HG03442 (cell line): ENCODE measurements around the gene SRPK2.
"Not testable (repeated sequence)": the region's sequence is repeated elsewhere in the genome, so short reads cannot be mapped to it uniquely, and the experiment has no call there.

Source experiments
- ATAC-seq: cut with Tn5 transposase; IDR thresholded peaks from one replicate; pipeline ENCODE4 v1.9.1; 2021; ENCODE audit warnings: mild to moderate bottlenecking, moderate library complexity; ENCODE audit not compliant: unreplicated experiment

SRPK2 gene

DNA sequence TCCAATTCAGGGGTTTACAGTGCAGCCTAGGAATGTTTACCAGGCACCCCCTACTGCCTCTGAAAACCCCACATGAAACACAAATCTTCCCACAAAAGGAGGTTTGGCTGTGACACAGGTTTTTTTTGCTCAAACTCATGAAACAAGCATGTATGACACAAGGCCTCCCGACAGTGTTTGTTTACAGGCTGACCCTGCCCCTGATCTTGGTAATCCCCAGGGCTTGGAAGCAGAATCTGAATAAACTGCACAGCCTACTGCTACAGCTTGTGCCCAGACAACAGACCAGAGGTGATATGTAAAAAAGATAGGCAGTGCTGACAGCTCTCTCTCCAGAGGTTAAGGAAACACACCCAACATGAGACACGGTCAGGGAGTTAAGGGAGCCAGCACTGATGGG lies 190.5 kb downstream of the SRPK2 start:
- no peak for ATAC-seq

DNA sequence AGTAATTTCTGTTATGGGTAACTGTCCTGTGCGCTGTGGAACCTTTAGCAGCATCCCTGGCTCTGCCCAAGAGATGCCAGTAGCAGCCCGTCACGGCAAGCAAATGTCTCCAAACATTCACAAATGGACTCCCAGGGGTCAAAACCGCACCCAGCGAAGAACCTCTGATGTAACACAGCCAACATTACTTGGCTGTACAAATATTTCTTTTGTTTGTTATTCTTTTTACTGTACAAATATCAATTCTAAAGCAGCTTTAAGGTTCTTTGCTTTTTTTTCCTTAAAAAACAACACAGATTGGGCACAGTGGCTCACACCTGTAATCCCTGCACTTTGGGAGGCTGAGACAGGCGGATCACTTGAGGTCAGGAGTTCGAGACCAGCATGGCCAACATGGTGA lies 192.2 kb downstream of the SRPK2 start:
- ATAC-seq, result no peak

DNA sequence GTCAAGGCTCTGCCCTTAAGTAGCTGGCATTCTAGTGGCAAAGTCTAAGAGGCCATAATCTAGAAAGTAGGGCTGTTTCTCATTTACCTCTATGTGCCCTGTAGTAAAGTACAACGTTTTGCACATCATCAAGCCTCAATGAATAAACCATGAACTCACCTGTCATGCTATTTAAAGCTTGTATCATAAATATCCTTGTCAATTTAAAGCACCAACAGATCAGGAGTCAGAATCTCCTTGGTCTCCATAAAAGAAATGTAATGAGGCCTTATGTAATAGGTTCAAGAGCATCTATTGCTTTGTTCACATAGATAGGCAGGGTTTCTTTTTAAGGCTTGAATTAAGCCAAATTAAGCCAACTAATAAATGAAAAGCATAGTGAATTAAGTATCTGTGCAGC lies 192.8 kb downstream of the SRPK2 start:
- no peak for ATAC-seq

DNA sequence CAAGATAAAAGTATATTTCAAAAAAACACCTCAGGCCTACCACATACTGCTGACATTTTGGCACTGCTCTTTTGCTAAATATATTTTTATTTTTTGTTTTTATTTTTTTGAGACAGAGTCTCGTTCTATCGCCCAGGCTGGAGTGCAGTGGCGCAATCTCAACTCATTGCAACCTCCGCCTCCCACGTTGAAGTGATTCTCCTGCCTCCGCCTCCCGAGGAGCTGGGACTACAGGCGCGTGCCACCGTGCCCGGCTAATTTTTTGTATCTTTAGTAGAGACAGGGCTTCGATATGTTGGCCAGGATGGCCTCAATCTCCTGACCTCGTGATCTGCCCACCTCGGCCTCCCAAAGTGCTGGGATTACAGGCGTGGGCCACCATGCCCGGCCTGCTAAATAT lies 193.8 kb downstream of the SRPK2 start:
- not testable (repeated sequence) for ATAC-seq

DNA sequence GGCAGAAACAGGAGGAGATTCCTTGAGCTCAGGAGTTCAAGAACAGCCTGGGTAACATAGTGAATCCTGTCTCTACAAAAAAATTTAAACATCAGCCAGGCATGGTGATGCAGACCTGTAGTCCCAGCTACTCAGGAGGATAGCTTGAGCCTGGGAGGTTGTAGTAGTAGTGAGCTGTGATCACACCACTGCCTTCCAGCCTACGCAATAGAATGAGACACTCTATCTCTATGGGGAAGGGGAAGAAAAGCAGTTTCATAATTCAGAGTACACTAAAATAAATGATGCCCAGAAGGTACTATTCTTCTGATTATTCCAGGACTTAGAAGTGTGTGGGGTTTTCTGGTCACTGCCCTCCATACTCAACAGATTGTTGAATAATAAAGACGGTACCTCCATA lies 197.4 kb downstream of the SRPK2 start:
- ATAC-seq, result no peak

DNA sequence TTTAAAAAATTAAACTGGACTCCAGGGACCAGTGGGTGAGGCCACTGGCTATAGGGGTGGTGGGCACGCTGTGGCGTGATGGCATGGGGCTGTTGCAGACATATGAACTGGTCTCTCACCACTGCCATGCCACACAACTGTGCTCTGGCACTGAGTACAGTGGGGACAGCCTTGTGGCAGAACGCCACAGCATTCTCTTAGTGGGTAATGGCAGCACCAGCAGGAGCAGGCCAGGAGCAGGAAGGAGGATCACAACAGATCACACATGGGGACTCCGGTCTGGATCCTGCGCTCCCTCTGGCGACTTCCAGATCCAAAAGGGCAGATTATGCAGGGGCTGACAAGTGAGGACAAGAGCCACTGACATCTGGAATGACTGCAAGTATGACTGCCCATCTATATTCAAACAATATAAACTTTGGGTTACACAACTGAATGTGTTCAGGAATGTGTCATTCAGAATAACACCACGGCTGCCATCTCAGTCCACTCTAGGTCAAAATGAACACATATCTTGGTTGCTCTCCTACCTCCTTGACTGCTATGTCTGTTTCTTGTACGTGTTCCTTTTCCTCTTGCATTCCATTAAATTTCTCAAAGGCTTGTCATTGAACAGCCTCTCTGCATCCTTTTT lies 198.7 kb downstream of the SRPK2 start:
- no peak for ATAC-seq

DNA sequence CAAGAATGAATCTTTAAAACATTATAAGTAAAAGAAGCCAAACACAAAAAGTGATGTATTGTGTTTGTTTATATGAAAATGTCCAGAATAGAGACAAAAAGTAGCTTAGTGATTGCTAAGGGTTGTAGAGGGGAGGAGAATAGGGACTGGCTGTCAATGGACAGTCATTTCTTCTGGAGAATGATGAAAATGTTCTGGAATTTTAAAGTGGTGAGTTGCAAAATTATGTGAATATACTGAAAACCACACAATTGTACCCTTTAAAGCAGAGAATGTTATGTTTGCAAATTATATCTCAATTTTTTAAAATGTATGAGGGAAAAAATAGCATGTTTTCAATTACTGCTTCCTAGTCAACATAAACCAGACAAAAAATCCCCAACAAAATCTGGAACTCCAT lies 200.5 kb downstream of the SRPK2 start:
- ATAC-seq, result no peak

DNA sequence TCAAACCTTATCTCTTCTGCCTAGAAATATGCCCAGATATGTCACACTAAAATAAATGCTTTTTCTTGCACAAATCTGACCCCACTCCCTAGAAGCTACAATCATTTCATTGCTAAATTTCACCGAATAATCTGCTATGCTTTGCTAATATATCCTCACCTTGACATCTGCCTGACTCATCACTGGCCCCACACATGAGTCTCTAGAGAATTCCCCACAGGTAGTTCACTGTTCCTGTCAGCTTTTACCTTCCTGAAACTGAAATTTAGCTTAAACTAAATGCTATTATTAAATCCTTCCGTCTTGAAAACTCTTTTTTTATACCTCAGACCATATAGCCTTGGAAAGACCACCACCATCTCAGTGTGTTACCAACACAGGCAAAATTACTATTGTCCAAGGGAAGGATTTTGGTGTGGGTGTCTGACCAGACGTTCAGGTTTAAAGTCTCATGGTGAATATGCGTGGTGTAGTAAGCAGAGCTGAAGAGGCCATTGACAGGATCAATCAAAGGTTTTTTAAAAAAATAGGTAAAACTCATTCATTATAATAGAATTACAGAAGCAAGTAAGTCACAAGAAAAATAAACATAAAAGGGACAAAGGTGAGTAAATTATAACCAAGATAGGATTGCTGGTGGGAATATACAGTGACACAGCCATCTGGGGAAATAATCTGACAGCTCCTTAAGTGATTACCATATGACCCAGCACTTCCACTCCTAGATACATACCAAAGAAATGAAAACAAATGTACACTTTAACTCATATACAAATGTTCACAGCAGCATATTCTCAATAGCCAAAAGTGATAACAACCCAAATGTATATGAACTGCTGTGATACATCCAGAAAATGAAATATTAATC lies 201.2 kb downstream of the SRPK2 start:
- peak; percentile 65 for ATAC-seq

DNA sequence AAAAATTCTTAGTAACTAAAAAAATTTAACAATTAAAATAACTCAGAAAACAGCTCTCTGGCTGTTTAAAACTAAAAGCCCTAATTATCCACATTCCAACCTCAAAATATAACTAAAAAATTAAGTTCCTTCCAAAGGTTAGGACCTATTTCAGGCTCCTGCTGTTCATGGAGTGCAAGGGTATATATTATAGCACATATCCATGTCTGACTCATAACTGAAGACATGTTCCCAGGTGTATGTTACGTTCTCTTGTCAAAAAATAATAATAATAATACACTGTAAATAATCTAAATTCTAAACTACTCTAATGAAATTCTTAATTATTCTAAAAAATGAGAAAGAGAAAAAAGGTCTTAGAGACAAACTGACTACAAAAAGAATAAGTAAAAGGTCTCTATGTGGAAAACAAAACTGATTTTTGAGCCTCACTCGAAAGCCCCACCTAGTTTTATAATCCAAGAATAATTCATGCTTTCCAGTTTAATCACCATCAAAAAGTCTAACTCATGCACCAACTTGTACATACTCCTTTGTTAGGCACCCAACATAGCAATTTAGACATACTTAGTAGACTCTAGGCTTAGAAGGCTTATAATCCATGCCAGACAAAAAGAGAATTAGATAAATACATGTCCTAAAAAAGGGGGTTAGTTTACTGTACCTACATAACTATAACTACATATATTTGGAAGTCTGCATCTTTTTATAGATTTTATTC lies 203.3 kb downstream of the SRPK2 start:
- ATAC-seq, result no peak

DNA sequence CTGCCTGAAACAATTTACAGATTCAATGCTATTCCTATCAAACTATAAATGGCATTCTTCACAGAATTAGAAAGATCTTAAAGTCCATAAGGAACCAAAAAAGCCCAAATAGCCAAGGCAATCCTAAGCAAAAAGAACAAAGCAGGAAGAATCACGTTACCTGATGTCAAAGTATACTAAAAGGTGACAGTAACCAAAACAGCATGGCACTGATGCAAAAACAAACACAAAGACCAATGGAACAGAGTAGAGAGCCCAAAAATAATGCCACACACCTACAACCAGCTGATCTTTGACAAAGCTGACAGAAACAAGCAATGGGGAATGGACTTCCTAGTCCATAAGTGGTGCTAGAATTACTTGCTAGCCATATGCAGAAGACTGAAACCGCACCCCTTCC lies 208.7 kb downstream of the SRPK2 start:
- ATAC-seq, result no peak

DNA sequence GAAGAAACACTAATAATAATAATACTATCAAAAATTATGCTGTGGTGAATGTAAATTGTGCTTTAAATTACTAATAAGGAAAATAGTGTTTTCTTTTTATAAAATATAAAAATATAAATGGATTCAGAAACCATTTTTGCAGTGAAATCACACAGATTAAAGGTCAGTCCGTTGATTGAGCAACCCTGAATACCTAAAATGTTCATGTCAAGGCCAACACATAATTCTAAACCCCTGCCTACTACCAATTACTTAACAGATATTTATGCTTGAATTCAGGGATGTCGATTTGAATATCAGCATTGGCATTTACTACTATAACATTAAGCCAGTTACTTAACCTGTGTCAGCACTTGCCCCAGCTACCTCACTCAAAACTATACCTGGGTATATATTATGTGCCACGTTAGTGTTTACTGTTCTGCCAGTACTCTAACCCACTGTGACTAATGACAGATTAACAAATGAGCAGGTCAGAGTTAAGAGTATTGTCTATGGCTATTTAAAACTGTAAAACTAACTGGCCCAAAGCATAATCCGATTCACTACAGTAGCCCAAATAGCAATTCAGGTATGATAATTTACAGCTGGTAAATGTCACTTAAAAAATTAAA lies 209.7 kb downstream of the SRPK2 start:
- ATAC-seq, result no peak

DNA sequence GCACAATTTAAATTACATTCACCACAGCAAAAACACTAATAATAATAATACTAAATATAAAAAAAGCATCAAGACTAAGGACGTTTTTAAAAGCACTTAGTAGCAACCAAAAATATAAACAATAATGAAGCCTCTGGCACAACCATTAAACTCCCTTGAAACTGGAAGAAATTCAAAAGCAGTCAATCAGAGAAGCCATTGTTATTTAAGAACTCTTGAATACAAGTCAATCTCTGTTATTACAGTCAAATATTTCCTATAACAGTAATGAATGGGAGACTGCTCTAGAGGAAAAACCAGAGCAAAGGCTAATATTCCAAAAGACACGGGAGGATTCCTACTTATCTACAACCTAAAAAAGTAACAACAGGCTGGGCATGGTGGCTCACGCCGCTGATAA lies 210.5 kb downstream of the SRPK2 start:
- ATAC-seq, result no peak

DNA sequence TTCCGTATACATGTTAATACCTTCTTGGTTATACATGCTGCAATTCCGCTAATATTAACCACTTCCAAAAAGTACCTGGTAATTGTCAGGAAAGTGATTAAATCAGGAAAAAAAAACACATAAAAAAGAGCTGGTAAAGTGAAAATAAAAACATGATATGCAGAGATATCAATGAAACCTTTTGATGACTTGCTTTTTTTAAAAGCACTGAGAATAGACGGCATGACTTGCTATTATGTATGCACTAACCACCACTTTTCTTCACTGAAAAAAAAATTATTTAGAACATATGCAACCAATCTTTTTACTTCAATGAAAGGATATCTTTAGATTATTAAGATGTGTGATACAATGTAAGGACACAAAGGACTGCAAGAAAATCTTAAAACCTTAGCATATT lies 211.7 kb downstream of the SRPK2 start:
- no peak for ATAC-seq

DNA sequence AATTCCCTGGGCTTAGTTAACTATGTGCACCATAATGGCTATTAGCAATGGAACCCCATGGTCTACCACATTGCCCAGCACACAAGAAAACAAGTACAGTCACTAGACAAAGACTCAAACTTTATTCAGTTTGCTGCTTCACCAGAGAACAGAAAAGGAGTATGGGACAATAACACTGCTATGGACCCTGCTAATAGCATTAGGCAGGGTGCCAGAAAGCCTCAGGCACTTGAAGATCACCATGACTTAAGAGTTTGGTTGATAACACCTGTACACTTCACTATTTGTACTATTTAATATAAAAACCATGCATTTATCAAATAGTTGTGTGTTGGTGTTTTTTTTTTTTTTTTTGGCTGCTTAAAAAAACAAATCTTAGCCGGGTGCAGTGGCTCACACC lies 215.1 kb downstream of the SRPK2 start:
- no peak for ATAC-seq

DNA sequence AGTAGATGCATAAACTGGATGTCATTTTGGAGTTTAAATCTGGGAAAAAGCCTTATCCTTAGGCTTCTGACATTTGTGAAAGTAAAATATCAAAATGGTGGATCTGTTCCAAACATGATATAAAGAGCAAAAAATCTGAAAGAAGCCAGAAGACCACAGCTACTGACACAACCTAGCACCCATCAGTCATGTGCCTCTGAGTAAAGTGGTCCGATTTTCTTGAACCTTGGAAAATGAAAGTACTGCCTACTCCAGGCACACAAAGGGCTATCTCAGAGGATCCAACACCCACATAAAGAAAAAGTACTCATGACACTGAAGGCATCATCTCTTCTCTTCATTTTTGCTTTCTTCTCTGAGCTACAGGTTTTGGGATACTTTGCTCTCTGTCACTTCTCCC lies 224.0 kb downstream of the SRPK2 start:
- ATAC-seq, result no peak

DNA sequence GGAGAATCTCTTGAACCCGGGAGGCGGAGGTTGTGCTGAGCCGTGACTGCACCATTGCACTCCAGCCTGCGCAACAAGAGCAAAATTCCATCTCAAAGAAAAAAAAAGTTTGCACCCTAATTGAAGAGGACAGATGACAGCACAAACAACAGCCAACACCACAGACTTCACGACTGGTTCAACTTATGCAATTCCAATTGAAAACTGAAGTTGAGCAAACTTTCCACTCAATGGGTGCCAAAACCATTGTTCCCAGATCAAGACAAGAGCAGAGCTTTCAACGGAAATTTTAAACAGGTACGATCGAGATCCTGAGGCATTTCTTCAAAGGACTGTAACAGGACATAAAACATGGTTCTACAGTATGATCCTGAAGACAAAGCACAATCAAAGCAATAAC lies 225.0 kb downstream of the SRPK2 start:
- ATAC-seq, result no peak

DNA sequence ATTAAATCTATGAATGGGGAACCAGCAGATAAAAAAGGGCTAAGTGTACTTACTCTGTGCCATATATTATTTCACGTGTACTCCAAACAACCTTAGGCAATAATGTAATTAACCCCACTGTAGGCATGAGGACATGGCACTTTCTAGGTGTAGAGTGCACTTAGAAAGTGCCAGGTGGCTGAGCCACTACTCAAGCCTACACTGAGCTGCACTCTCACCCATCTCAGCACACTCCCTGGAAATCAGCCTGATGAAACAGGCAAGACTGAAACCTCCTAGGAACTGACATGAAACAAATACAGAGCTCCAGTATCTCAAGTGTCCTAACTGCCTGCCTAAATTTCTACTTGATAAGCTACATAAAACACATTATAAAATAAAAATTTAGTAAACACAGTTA lies 227.4 kb downstream of the SRPK2 start:
- no peak for ATAC-seq

DNA sequence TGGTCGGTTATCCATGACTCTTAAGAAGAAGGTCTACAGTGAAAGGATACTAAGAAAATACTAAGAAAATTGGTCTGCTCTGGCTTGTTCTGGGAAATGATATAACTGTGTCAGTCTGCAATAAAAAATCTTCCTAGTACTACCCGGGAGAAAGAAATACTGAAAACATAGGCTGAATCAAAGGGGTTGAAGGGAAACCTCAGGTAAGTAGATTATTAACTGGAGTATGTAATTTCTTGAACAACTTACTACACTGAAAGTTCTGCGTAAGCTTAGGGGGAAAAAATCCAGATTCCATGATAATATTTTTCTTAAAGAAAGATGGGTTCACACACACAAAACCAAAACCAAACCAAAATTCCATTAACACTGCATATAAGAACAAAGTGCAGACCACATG lies 231.4 kb downstream of the SRPK2 start:
- no peak for ATAC-seq

DNA sequence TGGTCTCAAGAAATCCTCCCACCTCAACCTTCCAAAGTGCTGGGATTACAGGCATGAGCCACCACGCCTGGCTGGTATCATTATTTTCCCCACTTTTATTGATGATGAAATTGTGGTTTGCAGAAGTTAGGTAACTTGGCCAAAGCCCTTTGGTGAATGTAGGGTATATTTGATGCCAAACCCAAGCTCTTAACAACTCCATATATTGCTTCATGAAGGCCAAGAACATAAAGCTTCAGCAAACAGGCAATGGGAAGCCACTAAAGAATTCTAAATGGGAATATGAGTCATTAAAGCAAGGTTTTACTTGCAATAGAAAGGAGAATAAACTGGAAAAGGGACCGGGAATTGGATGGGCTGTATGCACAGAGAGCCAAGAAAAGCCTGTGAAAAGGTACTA lies 232.0 kb downstream of the SRPK2 start:
- no peak for ATAC-seq

DNA sequence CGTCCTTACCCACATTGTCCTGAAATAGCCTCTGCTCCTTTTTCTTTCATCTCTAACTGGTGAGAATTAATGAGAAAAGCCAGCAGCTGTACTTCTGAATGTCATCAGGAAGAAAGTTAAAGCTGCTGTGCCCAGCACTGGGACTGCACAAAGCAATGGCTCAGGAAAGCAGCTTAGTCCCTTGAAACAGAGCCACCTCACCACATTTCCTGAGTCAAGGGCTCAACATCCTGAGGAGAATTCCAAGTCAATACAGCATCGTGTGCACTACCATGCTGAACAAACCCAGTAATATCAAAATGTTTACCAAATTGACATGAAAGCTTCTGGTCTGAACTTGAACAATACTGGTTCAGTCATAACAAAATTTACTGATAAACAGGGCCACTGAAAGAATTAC lies 234.6 kb downstream of the SRPK2 start:
- ATAC-seq, result no peak

DNA sequence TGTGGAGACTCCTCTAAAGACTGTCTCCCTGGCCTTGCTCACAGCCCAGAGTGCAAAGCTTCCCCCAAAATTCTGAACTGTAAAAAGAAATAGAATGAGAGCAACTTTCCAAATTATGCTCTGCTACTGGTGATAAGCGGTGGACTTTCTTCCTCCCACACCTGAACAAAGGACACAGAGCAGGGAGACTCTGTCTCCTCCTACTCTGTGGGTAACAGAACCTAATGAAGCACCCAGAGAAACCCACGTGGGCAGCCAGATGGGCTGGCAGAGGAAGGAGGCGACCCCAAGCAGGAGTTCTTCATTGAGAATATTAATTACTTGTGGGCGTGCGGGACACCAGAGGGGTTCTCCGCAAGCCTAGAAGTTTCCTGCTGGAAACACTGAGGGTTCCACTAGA lies 235.2 kb downstream of the SRPK2 start:
- ATAC-seq, result no peak

DNA sequence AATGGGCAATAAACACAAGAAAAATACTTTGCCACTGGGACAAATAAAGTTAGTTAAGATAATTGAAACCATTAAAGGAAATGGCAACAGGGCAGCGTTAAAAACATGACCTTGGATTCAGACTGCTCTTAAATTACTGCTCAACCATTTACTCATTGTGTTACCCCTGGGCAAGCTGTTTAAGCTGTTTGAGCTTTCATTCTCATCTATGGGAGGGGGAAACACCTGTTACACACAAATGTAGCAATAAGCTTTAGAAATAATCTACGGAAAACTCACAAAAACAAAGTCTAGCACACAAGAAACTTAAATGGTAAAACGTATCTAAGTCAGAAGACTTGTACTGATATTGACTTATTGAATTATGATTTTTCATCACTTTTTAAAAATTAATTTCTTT lies 237.6 kb downstream of the SRPK2 start:
- no peak for ATAC-seq
